GM12878 (cell line): ENCODE data around the gene KIF5C. TPM values are rescaled to one million over a fixed set of nuclear protein-coding genes. Genes with fewer than 3 reads are reported as not detected.

Source experiments
- ATAC-seq: fragments of 200-7000 bp; cut with Tn5 transposase; 3 replicates; pipeline ENCODE4 v1.9.1; 2020; ENCODE audit warnings: mild to moderate bottlenecking, moderate library complexity
- BruUV-seq: library from RNA; stranded (reverse); fragments of 400-500 nt; replicated peaks from 2 replicates; lab custom pipeline; 2021; lab: Mats Ljungman, UMichigan
- CTCF ChIA-PET: fragments of 300-600 bp; sonication (Branson Sonifier 250); formaldehyde crosslinking; extraction: SDS; loops from one replicate; lab custom pipeline; 2021; ENCODE audit warnings: inconsistent platforms; lab: Yijun Ruan, JAX
- POLR2A ChIA-PET: fragments of 350-600 bp; formaldehyde crosslinking; extraction: SDS; loops from one replicate; lab custom pipeline; 2021; ENCODE audit warnings: inconsistent platforms; lab: Charles Lee
- RAD21 ChIA-PET: fragments of 300-600 bp; sonication (Branson Sonifier 250); formaldehyde crosslinking; loops from one replicate; lab custom pipeline; 2023; ENCODE audit warnings: antibody characterized with exemption; ENCODE audit not compliant: unreplicated experiment; lab: Charles Lee
- SMC1A ChIA-PET: fragments of 300-600 bp; sonication (Branson Sonifier 250); formaldehyde crosslinking; loops from one replicate; lab custom pipeline; 2023; ENCODE audit not compliant: unreplicated experiment, uncharacterized antibody; lab: Charles Lee
- DNase-seq: peaks from one replicate; pipeline ENCODE4 v3.0.0-alpha.2; 2011; ENCODE audit warnings: low read depth, low spot score
- FAIRE-seq: peaks from 3 replicates; lab custom pipeline; 2011; peaks lifted over from hg19 to GRCh38; lab: Jason Lieb, UNC
- H2AFZ ChIP-seq: 2 replicates; pipeline ENCODE4 v1.6.0; 2011; ENCODE audit warnings: low read depth, low read length, control low read depth; ENCODE audit not compliant: control insufficient read depth
- H3K27ac ChIP-seq: 2 replicates; pipeline ENCODE4 v1.5.1; 2011; ENCODE audit warnings: control low read depth; ENCODE audit not compliant: control insufficient read depth, insufficient read depth
- H3K27me3 ChIP-seq, 2 experiments: replicated peaks in 1 of 2; 2 replicates each; pipeline versions ENCODE4 v1.6.0 to v1.6.1; 2011; ENCODE audit warnings: low read length in 1 of 2; ENCODE audit not compliant: control insufficient read depth in 2 of 2, insufficient read depth in 2 of 2
- H3K36me3 ChIP-seq, 2 experiments: 2 replicates each; pipeline ENCODE4 v1.5.1; 2011; ENCODE audit warnings: low read length in 1 of 2; ENCODE audit not compliant: control insufficient read depth in 2 of 2, insufficient read depth in 2 of 2
- H3K4me1 ChIP-seq: 2 replicates; pipeline ENCODE4 v1.6.1; 2011; ENCODE audit warnings: mild to moderate bottlenecking, low read length, moderate library complexity, mixed read lengths; ENCODE audit not compliant: control insufficient read depth, insufficient read depth
- H3K4me2 ChIP-seq: 2 replicates; pipeline ENCODE4 v1.6.0; 2011; ENCODE audit warnings: control low read depth; ENCODE audit not compliant: control insufficient read depth, insufficient read depth
- H3K4me3 ChIP-seq: fragments of 200-600 bp; sonication (generic); 2 replicates; pipeline ENCODE4 v1.5.1; 2016
- H3K79me2 ChIP-seq: 2 replicates; pipeline ENCODE4 v1.6.0; 2011; ENCODE audit warnings: low read length; ENCODE audit not compliant: control insufficient read depth, insufficient read depth
- H3K9ac ChIP-seq: 2 replicates; pipeline ENCODE4 v1.8.0; 2011; ENCODE audit warnings: low read length, control low read depth, mixed read lengths; ENCODE audit not compliant: control insufficient read depth, insufficient read depth
- H3K9me3 ChIP-seq: replicated peaks from 3 replicates; pipeline ENCODE4 v1.5.1; 2011; ENCODE audit warnings: mild to moderate bottlenecking, low read length; ENCODE audit not compliant: control insufficient read depth, insufficient read depth
- H4K20me1 ChIP-seq: 2 replicates; pipeline ENCODE4 v1.6.0; 2011; ENCODE audit not compliant: control insufficient read depth, insufficient read depth
- ETV6 ChIP-seq, 2 experiments: fragments of 450-650 bp in 1 of 2; IDR thresholded peaks in 1 of 2; conservative IDR thresholded peaks in 1 of 2; 2 replicates each; pipeline ENCODE4 v1.6.1; 2014; ENCODE audit warnings: antibody characterized with exemption in 1 of 2, borderline replicate concordance in 1 of 2, low read depth in 1 of 2, mild to moderate bottlenecking in 1 of 2, moderate library complexity in 1 of 2
- KLF5 ChIP-seq: fragments of 450-650 bp; IDR thresholded peaks from 2 replicates; pipeline ENCODE4 v1.6.1; 2014; ENCODE audit warnings: mild to moderate bottlenecking; ENCODE audit not compliant: partially characterized antibody
- WGBS: methylation state at CpG from one replicate; pipeline ENCODE4 v1.1.6; 2016; ENCODE audit warnings: low lambda C conversion rate; ENCODE audit not compliant: insufficient replicate concordance, insufficient coverage; ENCODE audit errors: missing lambda C conversion rate; 5-methylcytosine and 5-hydroxymethylcytosine counted together
- in situ Hi-C: fragments of 300-500 bp; cut with MboI; formaldehyde crosslinking; loops from 9 replicates; pipeline ENCODE4 v1.14.3; 2018; ENCODE audit warnings: mixed read lengths
- intact Hi-C: fragments of 100-400 bp; cut with micrococcal nuclease; formaldehyde crosslinking; loops from one replicate; pipeline ENCODE4 v1.14.2; 2022; ENCODE audit not compliant: unreplicated experiment
- polyA plus RNA-seq, 11 experiments: library from polyadenylated mRNA; depleted of rRNA in 4 of 11; unstranded in 6 of 11; stranded (reverse) in 5 of 11; fragments of >200 nt; fragmentation: Nextera tagmentation in 4 of 11; fragmentation: Illumina TruSeq in 1 of 11; extraction: Ambion mirVana in 4 of 11; extraction: Trizol in 1 of 11; gene quantifications; 1 replicate in 1 of 11; 2 replicates in 10 of 11; pipeline versions ENCODE4 v1.2.1 to v1.2.3, GENCODE V29; 2011 to 2016; ENCODE audit warnings: inconsistent platforms in 2 of 11, missing spikeins in 2 of 11, low read depth in 1 of 11
- total RNA-seq, 4 experiments: library from RNA; depleted of rRNA in 3 of 4; stranded (reverse); fragments of >200 nt in 3 of 4; fragmentation: Illumina TruSeq in 1 of 4; extraction: Trizol in 1 of 4; gene quantifications; 2 replicates each; pipeline versions ENCODE4 v1.2.1 to v1.2.3, GENCODE V29; 2013 to 2021
- TF ChIP-seq, protein P1 (sequence below): IDR thresholded peaks from 2 replicates; pipeline ENCODE4 v1.6.1; 2012; ENCODE audit warnings: low read length, inconsistent platforms
- TF ChIP-seq, protein P2 (sequence below), 3 experiments: IDR thresholded peaks in 2 of 3; conservative IDR thresholded peaks in 1 of 3; 2 replicates each; pipeline ENCODE4 v1.5.1; 2011; ENCODE audit warnings: low read depth in 3 of 3, low read length in 3 of 3, mild to moderate bottlenecking in 3 of 3, control low read depth in 2 of 3, moderate library complexity in 2 of 3, inconsistent platforms in 1 of 3, mixed read lengths in 1 of 3; ENCODE audit not compliant: control insufficient read depth in 2 of 3, insufficient read depth in 1 of 3; ENCODE audit errors: extremely low read depth in 1 of 3

Gene KIF5C
- total and polyA plus RNA-seq, 10 of the 15 experiments (the other 5 are each of a cell fraction or from before 2014, with no cell fraction given), result 0.08 to 0.49 (median 0.24) TPM

DNA sequence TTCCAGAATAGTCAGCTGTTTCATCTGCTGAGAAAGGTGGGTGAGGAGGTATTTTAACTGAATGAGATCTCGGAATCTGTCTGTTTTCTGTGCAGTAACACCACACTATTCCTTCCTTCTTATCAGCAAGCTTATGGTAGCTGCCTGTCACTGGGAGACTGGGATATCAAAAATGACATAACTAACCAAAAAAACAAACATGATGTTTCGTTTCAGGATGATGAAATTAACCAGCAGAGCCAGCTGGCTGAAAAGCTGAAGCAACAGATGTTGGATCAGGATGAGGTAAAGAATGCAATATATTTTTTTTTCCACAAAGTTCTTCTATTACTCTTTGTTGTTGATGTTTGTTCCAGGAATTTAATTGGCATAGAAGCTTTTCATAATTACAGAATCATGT lies 103.7 kb downstream of the KIF5C start:
- Histone ChIP-seq H3K4me2 (no peak overlapping the region), H3K4me3 (no peak overlapping the region), H3K9ac (no peak overlapping the region), H3K4me1 (no peaks in the 10 kb centered on the region), H4K20me1 (no peaks in the 10 kb centered on the region), H2AFZ (no peak overlapping the region), H3K27me3 (no peaks in the 10 kb centered on the region), H3K36me3 (no peaks in the 10 kb centered on the region), H3K79me2 (no peaks in the 10 kb centered on the region)
- DNase-seq (no peak), ATAC-seq (no peak)
- intact Hi-C loops (no loop called here), in situ Hi-C loops (no loop called here)
- BruUV-seq, result no TSS peak
- RAD21 ChIA-PET, result interaction anchor here (0.9 kb wide), 1 partner anchor 11 kb away, joined by 4 read pairs; no protein-coding TSS in a partner anchor
- TF ChIP-seq, protein P1, sequence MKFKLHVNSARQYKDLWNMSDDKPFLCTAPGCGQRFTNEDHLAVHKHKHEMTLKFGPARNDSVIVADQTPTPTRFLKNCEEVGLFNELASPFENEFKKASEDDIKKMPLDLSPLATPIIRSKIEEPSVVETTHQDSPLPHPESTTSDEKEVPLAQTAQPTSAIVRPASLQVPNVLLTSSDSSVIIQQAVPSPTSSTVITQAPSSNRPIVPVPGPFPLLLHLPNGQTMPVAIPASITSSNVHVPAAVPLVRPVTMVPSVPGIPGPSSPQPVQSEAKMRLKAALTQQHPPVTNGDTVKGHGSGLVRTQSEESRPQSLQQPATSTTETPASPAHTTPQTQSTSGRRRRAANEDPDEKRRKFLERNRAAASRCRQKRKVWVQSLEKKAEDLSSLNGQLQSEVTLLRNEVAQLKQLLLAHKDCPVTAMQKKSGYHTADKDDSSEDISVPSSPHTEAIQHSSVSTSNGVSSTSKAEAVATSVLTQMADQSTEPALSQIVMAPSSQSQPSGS, result no peak
- TF ChIP-seq ETV6 (conservative IDR thresholded peaks at IDR 0.05 in 1 of 2, IDR thresholded peaks at IDR 0.05 in 1 of 2; ENCODE audit: borderline replicate concordance in 1 of 2, low read depth in 1 of 2) (no peak), KLF5 (no peak)
- TF ChIP-seq, protein P2, sequence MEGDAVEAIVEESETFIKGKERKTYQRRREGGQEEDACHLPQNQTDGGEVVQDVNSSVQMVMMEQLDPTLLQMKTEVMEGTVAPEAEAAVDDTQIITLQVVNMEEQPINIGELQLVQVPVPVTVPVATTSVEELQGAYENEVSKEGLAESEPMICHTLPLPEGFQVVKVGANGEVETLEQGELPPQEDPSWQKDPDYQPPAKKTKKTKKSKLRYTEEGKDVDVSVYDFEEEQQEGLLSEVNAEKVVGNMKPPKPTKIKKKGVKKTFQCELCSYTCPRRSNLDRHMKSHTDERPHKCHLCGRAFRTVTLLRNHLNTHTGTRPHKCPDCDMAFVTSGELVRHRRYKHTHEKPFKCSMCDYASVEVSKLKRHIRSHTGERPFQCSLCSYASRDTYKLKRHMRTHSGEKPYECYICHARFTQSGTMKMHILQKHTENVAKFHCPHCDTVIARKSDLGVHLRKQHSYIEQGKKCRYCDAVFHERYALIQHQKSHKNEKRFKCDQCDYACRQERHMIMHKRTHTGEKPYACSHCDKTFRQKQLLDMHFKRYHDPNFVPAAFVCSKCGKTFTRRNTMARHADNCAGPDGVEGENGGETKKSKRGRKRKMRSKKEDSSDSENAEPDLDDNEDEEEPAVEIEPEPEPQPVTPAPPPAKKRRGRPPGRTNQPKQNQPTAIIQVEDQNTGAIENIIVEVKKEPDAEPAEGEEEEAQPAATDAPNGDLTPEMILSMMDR (IDR thresholded peaks at IDR 0.05 in 2 of 3, conservative IDR thresholded peaks at IDR 0.05 in 1 of 3; ENCODE audit: control insufficient read depth in 2 of 3, extremely low read depth in 1 of 3, insufficient read depth in 1 of 3, low read depth in 3 of 3, low read length in 3 of 3), result no peak
- TF ChIP-seq, all 136 proteins: peak for 0
- 17% methylated on average over 2 of the region's 2 CpGs for WGBS
- Histone ChIP-seq H3K9me3 (no peaks in the 10 kb centered on the region), H3K27ac (no peak overlapping the region)
- SMC1A ChIA-PET, result no interaction called here
- CTCF ChIA-PET, result interaction anchor here (0.6 to 1.5 kb wide), 6 partner anchors 9 to 1635 kb away, joined by 3 to 4 read pairs (median 3); no protein-coding TSS in a partner anchor
- POLR2A ChIA-PET, result no interaction called here
- no peak for FAIRE-seq
